OCI-LY7 (cell line): ENCODE data around the gene HARBI1. TPM values are rescaled to one million over a fixed set of nuclear protein-coding genes. Genes with fewer than 3 reads are reported as not detected.

Experiments
- Bru-seq: library from RNA; stranded (reverse); fragments of 400-500 nt; gene quantifications from one replicate; lab custom pipeline; 2021; lab: Mats Ljungman, UMichigan
- BruChase-seq, 2 experiments: library from RNA; stranded (reverse); fragments of 400-500 nt; gene quantifications; one replicate each; lab custom pipeline; 2021; lab: Mats Ljungman, UMichigan
- BruUV-seq: library from RNA; stranded (reverse); fragments of 400-500 nt; replicated peaks from 2 replicates; lab custom pipeline; 2021; lab: Mats Ljungman, UMichigan
- CTCF ChIA-PET: fragments of 300-600 bp; sonication (Branson Sonifier 250); formaldehyde crosslinking; loops from one replicate; lab custom pipeline; 2022; ENCODE audit warnings: antibody characterized with exemption; ENCODE audit not compliant: unreplicated experiment; lab: Charles Lee
- POLR2A ChIA-PET: fragments of 300-600 bp; sonication (Branson Sonifier 250); formaldehyde crosslinking; loops from one replicate; lab custom pipeline; 2022; ENCODE audit warnings: antibody characterized with exemption; lab: Charles Lee
- DNase-seq: peaks from one replicate; pipeline ENCODE4 v3.0.0-alpha.2; 2015; ENCODE audit warnings: low spot score
- H2AFZ ChIP-seq: fragments of 200-600 bp; sonication (generic), shearing (Covaris generic); 2 replicates; pipeline ENCODE4 v1.6.1; 2014; ENCODE audit warnings: mild to moderate bottlenecking, antibody characterized with exemption, low read length, moderate library complexity
- H3K27ac ChIP-seq: fragments of 200-600 bp; sonication (generic); 2 replicates; pipeline ENCODE4 v1.5.1; 2014; ENCODE audit warnings: mixed run types, low read depth, mild to moderate bottlenecking, moderate library complexity, low read length, inconsistent platforms; ENCODE audit not compliant: poor library complexity, severe bottlenecking
- H3K36me3 ChIP-seq: fragments of 200-600 bp; sonication (generic); 2 replicates; pipeline ENCODE4 v1.6.1; 2014; ENCODE audit warnings: mild to moderate bottlenecking, antibody characterized with exemption, low read length, moderate library complexity, mixed read lengths; ENCODE audit not compliant: insufficient read depth
- H3K4me1 ChIP-seq: fragments of 200-600 bp; sonication (generic); 2 replicates; pipeline ENCODE4 v1.5.1; 2014; ENCODE audit warnings: mild to moderate bottlenecking, low read length; ENCODE audit not compliant: insufficient read depth, poor library complexity, severe bottlenecking
- H3K4me2 ChIP-seq: fragments of 200-600 bp; sonication (generic); 2 replicates; pipeline ENCODE4 v1.6.1; 2014; ENCODE audit warnings: mild to moderate bottlenecking, low read length
- H3K4me3 ChIP-seq: fragments of 200-600 bp; sonication (generic); 2 replicates; pipeline ENCODE4 v1.5.1; 2014; ENCODE audit warnings: mild to moderate bottlenecking, low read depth, low read length; ENCODE audit not compliant: poor library complexity, severe bottlenecking
- H3K79me2 ChIP-seq: fragments of 200-600 bp; sonication (generic); 2 replicates; pipeline ENCODE4 v1.6.1; 2016; ENCODE audit warnings: low read depth, mild to moderate bottlenecking, low read length, moderate library complexity, mixed read lengths; ENCODE audit not compliant: insufficient read depth
- H3K9me2 ChIP-seq: fragments of 200-600 bp; sonication (generic); 2 replicates; pipeline ENCODE4 v1.6.1; 2016; ENCODE audit warnings: mild to moderate bottlenecking, low read length, mixed read lengths; ENCODE audit not compliant: insufficient read depth
- H3K9me3 ChIP-seq: fragments of 200-600 bp; sonication (generic); 2 replicates; pipeline ENCODE4 v1.6.1; 2014; ENCODE audit warnings: mild to moderate bottlenecking, mixed run types, low read length, mixed read lengths
- H4K20me1 ChIP-seq: fragments of 200-600 bp; sonication (generic); 2 replicates; pipeline ENCODE4 v1.6.1; 2014; ENCODE audit warnings: mild to moderate bottlenecking, antibody characterized with exemption, low read length, moderate library complexity, mixed read lengths; ENCODE audit not compliant: insufficient read depth
- EZH2phosphoT487 ChIP-seq: fragments of 200-600 bp; sonication (generic); IDR thresholded peaks from 2 replicates; pipeline ENCODE4 v1.6.1; 2018; ENCODE audit warnings: low read depth, borderline replicate concordance, mild to moderate bottlenecking, mixed run types, antibody characterized with exemption, low read length, moderate library complexity, mixed read lengths
- intact Hi-C: fragments of 100-400 bp; cut with micrococcal nuclease; formaldehyde crosslinking; loops from one replicate; pipeline ENCODE4 v1.10.0; 2022; ENCODE audit not compliant: unreplicated experiment
- long read RNA-seq: library from polyadenylated mRNA; stranded (forward); transcript quantifications from one replicate; pipeline ENCODE4 v2.0.0, GENCODE V29; 2022
- total RNA-seq, 2 experiments: library from RNA; depleted of rRNA in 1 of 2; stranded (reverse); fragments of >200 nt in 1 of 2; shearing (Covaris generic) in 1 of 2; gene quantifications; 2 replicates each; pipeline ENCODE4 v1.2.3, GENCODE V29; 2014 to 2022
- TF ChIP-seq, protein P1 (sequence below): fragments of 200-600 bp; sonication (generic); conservative IDR thresholded peaks from 2 replicates; pipeline ENCODE4 v1.5.1; 2014; ENCODE audit warnings: mild to moderate bottlenecking, antibody characterized with exemption, low read length, moderate library complexity, mixed read lengths

HARBI1 gene, protein sequence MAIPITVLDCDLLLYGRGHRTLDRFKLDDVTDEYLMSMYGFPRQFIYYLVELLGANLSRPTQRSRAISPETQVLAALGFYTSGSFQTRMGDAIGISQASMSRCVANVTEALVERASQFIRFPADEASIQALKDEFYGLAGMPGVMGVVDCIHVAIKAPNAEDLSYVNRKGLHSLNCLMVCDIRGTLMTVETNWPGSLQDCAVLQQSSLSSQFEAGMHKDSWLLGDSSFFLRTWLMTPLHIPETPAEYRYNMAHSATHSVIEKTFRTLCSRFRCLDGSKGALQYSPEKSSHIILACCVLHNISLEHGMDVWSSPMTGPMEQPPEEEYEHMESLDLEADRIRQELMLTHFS
- total RNA-seq (2014; rRNA removed; shearing (Covaris generic)) (4.8 and 5.2 TPM in 2 replicates), total RNA-seq (2022) (7.1 and 8.4 TPM in 2 replicates), Bru-seq, nascent RNA (percentile 47 among the genes with signal in this experiment), BruChase-seq, experiment 1, labeled RNA remaining after a 6-hour chase (percentile 45 among the genes with signal in this experiment), BruChase-seq, experiment 2, labeled RNA remaining after a 2-hour chase (percentile 51 among the genes with signal in this experiment)
- long read RNA-seq, transcript HARBI1-201 (3 exons, 1,967 nt), result major isoform, 7 of 7 reads
- long read RNA-seq, partial matches to known transcripts, result 0 of 7 reads
- long read RNA-seq, other reads (novel, unspliced or antisense), result 0 of 7 reads

DNA sequence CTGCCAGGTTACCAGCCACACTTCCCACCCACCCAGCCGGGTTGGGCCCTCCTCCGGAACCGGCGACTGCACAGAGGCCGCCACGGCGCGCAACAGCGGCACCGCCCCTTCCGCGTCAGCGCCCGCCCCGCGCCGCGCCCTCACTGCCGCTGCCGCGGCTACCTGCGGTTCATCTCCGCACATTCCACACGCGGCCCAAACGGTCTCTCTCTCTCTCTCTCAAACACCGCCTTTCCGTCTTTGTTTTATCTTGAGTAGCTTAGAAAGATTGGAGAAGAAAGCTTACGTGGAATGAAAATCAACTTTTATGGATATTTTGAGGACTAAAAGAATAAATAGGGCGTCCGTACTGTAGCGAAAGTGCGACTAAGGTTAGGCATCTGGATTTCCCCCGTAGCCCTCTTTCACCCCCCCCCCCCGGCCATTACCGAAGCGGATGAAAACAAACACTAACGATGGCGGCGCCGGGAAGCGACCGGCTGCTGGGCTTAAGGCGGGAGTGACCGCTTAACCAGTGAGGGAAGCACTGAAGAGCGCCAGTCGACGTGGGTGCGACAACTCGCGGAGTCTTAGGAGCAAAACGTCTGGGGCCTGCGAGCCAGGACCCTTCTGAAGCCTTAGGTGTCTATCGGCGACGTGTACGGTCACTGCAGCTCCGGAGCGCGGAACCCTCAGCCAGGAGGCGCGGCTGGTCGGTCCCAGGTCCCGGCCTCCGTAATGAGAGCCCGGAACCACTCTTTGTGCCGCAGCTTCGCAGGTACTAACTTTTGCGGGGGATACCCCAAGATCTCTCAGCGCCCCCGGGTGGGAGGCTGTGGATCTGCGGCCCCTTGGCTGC, at the start of gene HARBI1, which contains the start of gene ATG13:
Gene HARBI1 (minus strand): TSS at position 94 of the 838 bp plus-strand sequence. CDS start 990 bp downstream, outside the sequence.
Gene ATG13 (plus strand): TSS at position 420 of the 838 bp plus-strand sequence. CDS start 26,739 bp downstream, outside the sequence.
- Histone ChIP-seq H3K9me3 (no peaks in the 10 kb centered on the region), H3K36me3 (peaks cover 15% of the 10 kb centered on the region), H3K9me2 (no peaks in the 10 kb centered on the region), H3K79me2 (peaks cover 38% of the 10 kb centered on the region), H3K27ac (peak within 1 kb of the TSS; percentile 82), H3K4me1 (peaks cover 28% of the 10 kb centered on the region), H4K20me1 (no peaks in the 10 kb centered on the region), H3K4me3 (peak within 1 kb of the TSS; percentile 97), H2AFZ (peak within 1 kb of the TSS; percentile 87), H3K4me2 (peak within 1 kb of the TSS; percentile 86)
- TSS peak; percentile 81 for BruUV-seq
- TF ChIP-seq, protein P1, sequence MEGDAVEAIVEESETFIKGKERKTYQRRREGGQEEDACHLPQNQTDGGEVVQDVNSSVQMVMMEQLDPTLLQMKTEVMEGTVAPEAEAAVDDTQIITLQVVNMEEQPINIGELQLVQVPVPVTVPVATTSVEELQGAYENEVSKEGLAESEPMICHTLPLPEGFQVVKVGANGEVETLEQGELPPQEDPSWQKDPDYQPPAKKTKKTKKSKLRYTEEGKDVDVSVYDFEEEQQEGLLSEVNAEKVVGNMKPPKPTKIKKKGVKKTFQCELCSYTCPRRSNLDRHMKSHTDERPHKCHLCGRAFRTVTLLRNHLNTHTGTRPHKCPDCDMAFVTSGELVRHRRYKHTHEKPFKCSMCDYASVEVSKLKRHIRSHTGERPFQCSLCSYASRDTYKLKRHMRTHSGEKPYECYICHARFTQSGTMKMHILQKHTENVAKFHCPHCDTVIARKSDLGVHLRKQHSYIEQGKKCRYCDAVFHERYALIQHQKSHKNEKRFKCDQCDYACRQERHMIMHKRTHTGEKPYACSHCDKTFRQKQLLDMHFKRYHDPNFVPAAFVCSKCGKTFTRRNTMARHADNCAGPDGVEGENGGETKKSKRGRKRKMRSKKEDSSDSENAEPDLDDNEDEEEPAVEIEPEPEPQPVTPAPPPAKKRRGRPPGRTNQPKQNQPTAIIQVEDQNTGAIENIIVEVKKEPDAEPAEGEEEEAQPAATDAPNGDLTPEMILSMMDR, result peak; percentile 85
- TF ChIP-seq EZH2phosphoT487, result no peak
- CTCF ChIA-PET, result interaction anchor here (0.6 to 0.8 kb wide), 2 partner anchors 23 to 88 kb away, joined by 3 read pairs; partner anchors contain the start of gene AMBRA1
- POLR2A ChIA-PET, result interaction anchor here (0.5 to 2.1 kb wide), 9 partner anchors 10 to 225 kb away, joined by 3 to 13 read pairs (median 5); partner anchors contain the start of genes ARHGAP1 and ZNF408
- intact Hi-C loops, result loop anchor here (1.0 to 2.0 kb wide), 2 partner anchors 23 to 127 kb away; partner anchors contain the start of gene AMBRA1
- peak; percentile 94 for DNase-seq

DNA sequence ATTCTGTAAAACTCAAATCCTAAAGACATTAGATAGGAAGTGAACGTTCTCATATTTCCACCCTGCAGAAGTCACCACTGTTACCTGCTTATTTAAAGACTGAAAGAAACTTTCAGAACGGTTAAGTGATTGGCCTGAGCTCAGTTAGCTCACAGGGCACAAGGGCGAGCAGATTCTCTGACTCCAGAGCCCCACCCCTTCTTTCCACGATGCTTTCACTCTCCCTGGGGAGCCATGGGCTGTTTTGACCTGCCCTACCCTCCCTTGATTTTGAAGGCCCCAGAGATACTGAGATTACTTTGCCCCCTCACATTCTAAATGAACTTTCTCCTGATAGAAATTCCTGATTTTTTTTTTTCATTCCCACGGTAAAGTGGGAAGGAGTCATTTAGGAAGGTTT, 49.5 kb upstream of the HARBI1 start:
- no peak overlapping the region for H2AFZ ChIP-seq
- no peaks in the 10 kb centered on the region for H4K20me1 ChIP-seq
- H3K4me1 ChIP-seq, result no peaks in the 10 kb centered on the region
- no peak overlapping the region for H3K4me3 ChIP-seq
- peaks cover 68% of the 10 kb centered on the region for H3K36me3 ChIP-seq
- POLR2A ChIA-PET, result no interaction called here
- no TSS peak for BruUV-seq
- no peaks in the 10 kb centered on the region for H3K9me2 ChIP-seq
- CTCF ChIA-PET, result no interaction called here
- no peaks in the 10 kb centered on the region for H3K79me2 ChIP-seq
- intact Hi-C loops, result no loop called here
- no peaks in the 10 kb centered on the region for H3K9me3 ChIP-seq
- H3K27ac ChIP-seq, result no peak overlapping the region
- no peak overlapping the region for H3K4me2 ChIP-seq
- DNase-seq, result no peak
- TF ChIP-seq, protein P1, result no peak
- TF ChIP-seq EZH2phosphoT487, result no peak
